Loucy (cell line): Measurements from ENCODE around the gene CD82.

Source experiments
- CTCF ChIP-seq: fragments of 200-600 bp; sonication (generic); conservative IDR thresholded peaks from 2 replicates; pipeline ENCODE4 v1.5.1; 2014; ENCODE audit warnings: mild to moderate bottlenecking, antibody characterized with exemption, low read length
- EZH2phosphoT487 ChIP-seq: fragments of 200-600 bp; IDR thresholded peaks from 2 replicates; pipeline ENCODE4 v1.6.1; 2018; ENCODE audit warnings: antibody characterized with exemption, mild to moderate bottlenecking, moderate library complexity, borderline replicate concordance

GRCh38 chr11:44574610-44575287 is 9.3 kb downstream of the CD82 start:
- no peak for TF ChIP-seq CTCF
- TF ChIP-seq EZH2phosphoT487 = no peak
